Measurements from ENCODE around the gene TCF25.
"Not testable (repeated sequence)": the region's sequence is repeated elsewhere in the genome, so short reads cannot be mapped to it uniquely, and the experiment has no call there.

The TCF25 gene

DNA sequence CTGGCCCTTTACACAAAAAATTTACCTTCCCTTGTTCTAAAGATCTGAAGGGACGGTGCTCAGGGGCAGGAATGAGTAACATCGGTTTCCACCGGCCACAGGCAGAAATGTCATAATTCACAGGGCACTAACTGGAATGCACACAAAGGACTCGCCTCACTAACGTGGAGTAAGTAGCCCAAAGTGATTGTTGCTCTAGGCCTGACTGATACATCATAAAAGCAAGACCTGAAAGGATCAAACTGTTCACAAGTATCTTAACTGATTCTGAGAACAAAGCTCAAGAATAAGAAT, 8.9 kb upstream of the TCF25 start:
- CTCF ChIA-PET, result no interaction called here
- H3K27ac ChIP-seq, result peak overlapping the region; percentile 83
- DNase-seq (ENCODE audit: low spot score), result no peak
- POLR2A ChIA-PET (ENCODE audit: low non-redundant PET), result no interaction called here
- TF ChIP-seq CTCF (conservative IDR thresholded peaks at IDR 0.05; ENCODE audit: low read depth), result no peak

- ChIA-PET CTCF (no interaction called here), POLR2A (ENCODE audit: low non-redundant PET) (no interaction called here)
- TF ChIP-seq CTCF (conservative IDR thresholded peaks at IDR 0.05; ENCODE audit: low read depth), result no peak
- no peak overlapping the region for H3K27ac ChIP-seq
- DNase-seq (ENCODE audit: low spot score), result no peak
These were observed 5.5 kb upstream of the TCF25 start for GRCh38 chr16:89867918-89868317.

DNA sequence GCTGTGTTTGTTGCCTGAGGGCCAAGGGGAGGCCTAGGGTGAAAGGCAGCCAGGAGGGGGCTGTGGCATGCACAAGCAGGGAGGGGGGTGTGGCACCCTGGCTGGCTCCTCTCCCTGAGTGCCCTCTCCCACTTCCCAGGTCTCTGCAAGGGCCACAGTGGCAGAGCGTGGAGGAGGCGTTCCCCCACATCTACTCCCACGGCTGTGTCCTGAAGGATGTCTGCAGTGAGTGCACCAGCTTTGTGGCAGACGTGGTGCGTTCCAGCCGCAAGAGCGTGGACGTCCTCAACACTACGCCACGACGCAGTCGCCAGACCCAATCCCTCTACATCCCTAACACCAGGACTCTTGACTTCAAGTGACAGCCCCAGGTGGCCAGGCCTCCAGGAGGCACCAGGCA, 3.5 kb upstream of the TCF25 start:
- POLR2A ChIA-PET (ENCODE audit: low non-redundant PET), result no interaction called here
- peak overlapping the region; percentile 98 for H3K27ac ChIP-seq
- TF ChIP-seq CTCF (conservative IDR thresholded peaks at IDR 0.05; ENCODE audit: low read depth), result no peak
- CTCF ChIA-PET, result interaction anchor here (0.8 to 1.2 kb wide), 2 partner anchors 9 to 40 kb away, joined by 4 to 5 read pairs; no protein-coding TSS in a partner anchor
- no peak for DNase-seq (ENCODE audit: low spot score)

DNA sequence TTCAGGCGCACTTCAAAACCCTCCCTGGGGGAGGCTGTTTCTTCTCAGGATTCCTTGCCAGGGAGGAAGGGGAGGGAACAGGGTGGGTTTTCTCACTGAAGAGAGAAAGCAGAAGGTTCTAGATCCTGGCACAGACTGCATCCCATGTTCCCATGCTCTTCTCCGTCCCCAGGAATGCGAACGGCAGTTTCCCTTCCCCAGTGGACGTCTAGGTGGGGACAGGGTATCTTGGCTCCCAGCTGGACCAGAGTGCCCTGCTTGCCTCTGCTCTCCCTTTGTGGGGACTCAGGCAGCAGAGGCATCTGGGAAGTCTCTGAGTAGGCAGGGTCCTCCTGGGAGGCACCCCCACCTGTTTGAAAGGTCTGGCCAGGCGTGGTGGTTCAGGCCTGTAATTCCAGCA, 3.0 kb upstream of the TCF25 start:
- POLR2A ChIA-PET (ENCODE audit: low non-redundant PET), result no interaction called here
- CTCF ChIA-PET, result interaction anchor here (0.9 to 1.2 kb wide), 2 partner anchors 10 to 40 kb away, joined by 4 read pairs; no protein-coding TSS in a partner anchor
- no peak for TF ChIP-seq CTCF (conservative IDR thresholded peaks at IDR 0.05; ENCODE audit: low read depth)
- no peak for DNase-seq (ENCODE audit: low spot score)
- H3K27ac ChIP-seq, result peak overlapping the region; percentile 98

- TF ChIP-seq CTCF (conservative IDR thresholded peaks at IDR 0.05; ENCODE audit: low read depth), result no peak
- CTCF ChIA-PET, result interaction anchor here (0.8 to 1.7 kb wide), 2 partner anchors 11 to 38 kb away, joined by 3 to 10 read pairs; no protein-coding TSS in a partner anchor
- H3K27ac ChIP-seq, result peak overlapping the region; percentile 98
- no peak for DNase-seq (ENCODE audit: low spot score)
- POLR2A ChIA-PET (ENCODE audit: low non-redundant PET), result no interaction called here
These were observed 1.5 kb upstream of the TCF25 start for GRCh38 chr16:89871895-89872294.

DNA sequence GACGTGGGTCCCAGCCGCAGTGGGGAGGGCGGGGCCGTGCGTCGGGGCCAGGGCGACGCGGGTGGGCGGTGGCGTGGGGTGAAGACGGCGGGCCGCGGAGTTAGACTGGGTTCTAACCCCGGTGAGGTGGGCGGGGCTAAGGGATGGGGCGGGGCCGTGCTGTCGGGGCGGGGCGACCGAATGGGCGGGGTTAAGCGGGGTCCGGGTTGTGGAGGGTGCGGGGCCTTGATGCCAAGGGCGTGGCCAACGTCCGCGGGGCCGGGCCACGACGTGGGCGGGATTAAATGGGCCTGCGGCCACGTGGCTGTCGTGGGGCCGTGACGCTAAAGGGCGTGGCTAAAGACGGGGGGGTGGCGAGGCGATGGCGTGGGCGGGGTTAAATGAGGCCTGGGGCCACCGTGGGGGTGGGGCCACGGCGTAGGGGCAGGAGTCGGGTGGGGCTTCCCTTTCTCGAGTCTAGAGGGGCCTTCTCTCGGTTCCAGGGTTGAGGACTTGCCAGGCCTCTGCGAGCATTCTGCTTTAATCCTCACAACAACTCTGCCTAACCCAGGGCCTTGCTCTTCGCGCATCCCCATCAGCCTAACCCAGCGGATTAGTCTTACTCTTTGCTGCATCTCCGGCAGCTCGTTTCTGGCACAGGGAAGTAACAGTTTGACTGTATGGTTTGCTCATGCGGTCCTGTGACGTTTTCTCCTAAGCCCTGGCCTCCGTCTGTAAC, 739 bp downstream of the TCF25 start:
- ChIA-PET CTCF (no interaction called here), POLR2A (ENCODE audit: low non-redundant PET) (interaction anchor here (1.0 to 1.1 kb wide), 2 partner anchors 57 to 151 kb away, joined by 3 to 4 read pairs; no protein-coding TSS in a partner anchor)
- H3K27ac ChIP-seq, result peak overlapping the region; percentile 98

GRCh38 chr16:89879123-89879522, 5.7 kb downstream of the TCF25 start:
- CTCF ChIA-PET, result interaction anchor here (0.6 kb wide), 1 partner anchor 787 kb away, joined by 8 read pairs; no protein-coding TSS in a partner anchor
- H3K27ac ChIP-seq; DNase-seq (ENCODE audit: low spot score); POLR2A ChIA-PET (ENCODE audit: low non-redundant PET): not testable (repeated sequence)

More for the DNA sequence above, 739 bp downstream of the TCF25 start:
- TF ChIP-seq CTCF (conservative IDR thresholded peaks at IDR 0.05; ENCODE audit: low read depth), result no peak
- DNase-seq (ENCODE audit: low spot score), result peak; percentile 98
